ENCODE measurements around the gene CRHR1.

CRHR1 gene

GRCh38 chr17:45868276-45868675 is 84.2 kb downstream of the CRHR1 start:
- no peaks in the 10 kb centered on the region for H3K36me3 ChIP-seq (ENCODE audit: control insufficient read depth, insufficient read depth, low read length)
- H3K9me3 ChIP-seq (ENCODE audit: control insufficient read depth, low read length): no peaks in the 10 kb centered on the region
- peaks cover 11% of the 10 kb centered on the region for H3K4me1 ChIP-seq (ENCODE audit: control insufficient read depth, insufficient read depth, low read length, poor library complexity, severe bottlenecking)
- H3K27ac ChIP-seq (ENCODE audit: low read depth, low read length, severe bottlenecking): no peak overlapping the region
- H3K4me3 ChIP-seq (ENCODE audit: extremely low read depth, insufficient read depth, low read length, poor library complexity, severe bottlenecking): no peak overlapping the region
- 28 to 71% methylated on average over 3 to 4 of the region's 5 CpGs for WGBS, 2 experiments (ENCODE audit: insufficient coverage in 2 of 2)

DNA sequence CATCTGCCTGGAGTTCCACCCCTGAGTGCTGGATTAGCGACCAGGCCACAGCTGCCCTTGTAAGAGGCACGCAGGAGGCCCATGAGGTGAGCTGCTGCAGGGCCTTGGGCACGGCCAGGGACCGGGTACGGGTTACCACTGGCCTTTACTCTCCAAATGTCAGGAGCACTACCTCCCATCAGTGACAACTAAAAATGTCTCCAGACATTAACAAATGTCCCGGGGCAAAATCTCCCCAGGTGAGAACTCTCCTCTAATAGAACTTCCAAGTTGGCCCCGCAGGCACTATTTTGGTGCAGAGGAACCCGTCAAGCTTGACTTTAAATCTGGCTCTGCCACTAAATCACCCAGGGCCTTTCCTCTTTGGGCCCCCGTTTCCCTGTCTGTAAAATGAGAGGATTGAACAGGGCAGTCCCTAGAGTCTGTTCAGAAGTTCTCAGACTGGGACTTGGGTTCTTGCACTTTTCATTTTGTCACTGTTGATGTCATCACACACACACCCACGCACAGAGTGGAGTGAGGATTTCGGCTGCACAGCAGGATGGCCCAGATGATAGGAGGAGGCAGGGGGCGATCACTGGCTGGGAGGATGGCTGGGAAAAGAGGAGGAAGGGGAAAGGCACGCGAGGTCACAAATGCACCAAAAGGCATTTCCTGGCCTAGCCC is 85.7 kb downstream of the CRHR1 start:
- Histone ChIP-seq H3K27ac (ENCODE audit: low read depth, low read length, severe bottlenecking) (no peak overlapping the region), H3K36me3 (ENCODE audit: control insufficient read depth, insufficient read depth, low read length) (no peaks in the 10 kb centered on the region)
- WGBS, 2 experiments (ENCODE audit: insufficient coverage in 2 of 2): 73 to 77% methylated on average over 6 to 10 of the region's 14 CpGs

GRCh38 chr17:45870342-45870974 is 86.3 kb downstream of the CRHR1 start:
- 88 to 95% methylated on average over 1 to 2 of the region's 4 CpGs for WGBS, 2 experiments (ENCODE audit: insufficient coverage in 2 of 2)
- H3K36me3 ChIP-seq (ENCODE audit: control insufficient read depth, insufficient read depth, low read length): no peaks in the 10 kb centered on the region
- H3K27ac ChIP-seq (ENCODE audit: low read depth, low read length, severe bottlenecking): no peak overlapping the region

More for the DNA sequence above, 85.7 kb downstream of the CRHR1 start:
- H3K9me3 ChIP-seq (ENCODE audit: control insufficient read depth, low read length): no peaks in the 10 kb centered on the region
- H3K4me1 ChIP-seq (ENCODE audit: control insufficient read depth, insufficient read depth, low read length, poor library complexity, severe bottlenecking): peaks cover 13% of the 10 kb centered on the region
- H3K4me3 ChIP-seq (ENCODE audit: extremely low read depth, insufficient read depth, low read length, poor library complexity, severe bottlenecking): no peak overlapping the region

DNA sequence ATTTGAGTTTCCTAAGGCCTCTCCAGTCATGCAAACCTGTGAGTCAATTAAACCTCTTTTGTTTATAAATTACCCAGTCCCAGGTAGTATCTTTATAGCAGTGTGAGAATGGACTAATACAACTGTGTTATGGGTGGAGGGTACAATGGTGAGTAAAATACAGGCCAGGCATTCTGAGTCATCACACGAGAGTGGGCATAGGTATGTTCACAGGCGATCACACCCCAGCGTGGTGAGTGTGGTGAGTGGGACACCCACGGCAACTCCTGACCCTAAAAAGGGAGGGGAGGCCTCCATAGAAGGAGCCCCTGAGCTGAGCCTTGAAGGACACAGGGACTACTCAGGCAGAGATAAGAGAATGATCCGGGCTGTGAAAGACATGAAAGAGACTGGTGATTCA is 87.6 kb downstream of the CRHR1 start:
- H3K4me3 ChIP-seq (ENCODE audit: extremely low read depth, insufficient read depth, low read length, poor library complexity, severe bottlenecking): no peak overlapping the region
- no peaks in the 10 kb centered on the region for H3K36me3 ChIP-seq (ENCODE audit: control insufficient read depth, insufficient read depth, low read length)
- 90 to 94% methylated on average over 4 to 5 of the region's 5 CpGs for WGBS, 2 experiments (ENCODE audit: insufficient coverage in 2 of 2)
- H3K27ac ChIP-seq (ENCODE audit: low read depth, low read length, severe bottlenecking): no peak overlapping the region
- H3K4me1 ChIP-seq (ENCODE audit: control insufficient read depth, insufficient read depth, low read length, poor library complexity, severe bottlenecking): peaks cover 13% of the 10 kb centered on the region
- H3K9me3 ChIP-seq (ENCODE audit: control insufficient read depth, low read length): no peaks in the 10 kb centered on the region

More at GRCh38 chr17:45870342-45870974, 86.3 kb downstream of the CRHR1 start:
- Histone ChIP-seq H3K9me3 (ENCODE audit: control insufficient read depth, low read length) (no peaks in the 10 kb centered on the region), H3K4me3 (ENCODE audit: extremely low read depth, insufficient read depth, low read length, poor library complexity, severe bottlenecking) (no peak overlapping the region), H3K4me1 (ENCODE audit: control insufficient read depth, insufficient read depth, low read length, poor library complexity, severe bottlenecking) (peaks cover 13% of the 10 kb centered on the region)

DNA sequence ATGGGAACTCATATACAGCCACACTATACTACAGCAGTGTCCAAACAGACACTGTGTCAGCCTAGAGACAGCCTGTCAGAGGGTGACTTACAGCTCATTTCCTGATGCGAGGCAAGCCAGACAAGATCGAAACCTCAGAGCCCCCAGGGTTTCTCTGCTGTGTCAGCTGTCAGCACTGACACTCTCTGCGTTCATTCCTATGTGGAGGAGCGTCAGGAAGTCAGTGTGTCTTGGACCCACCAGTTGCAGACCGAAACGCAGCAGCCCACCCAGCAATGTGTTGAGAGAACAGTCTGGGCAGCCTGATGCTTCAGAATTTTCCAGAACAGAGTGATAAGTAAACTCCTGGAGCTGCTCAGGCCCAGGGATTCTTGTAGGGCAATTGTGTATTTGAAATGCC is 89.6 kb downstream of the CRHR1 start:
- Histone ChIP-seq H3K36me3 (ENCODE audit: control insufficient read depth, insufficient read depth, low read length) (no peaks in the 10 kb centered on the region), H3K4me3 (ENCODE audit: extremely low read depth, insufficient read depth, low read length, poor library complexity, severe bottlenecking) (no peak overlapping the region), H3K9me3 (ENCODE audit: control insufficient read depth, low read length) (no peaks in the 10 kb centered on the region), H3K27ac (ENCODE audit: low read depth, low read length, severe bottlenecking) (peak overlapping the region; percentile 18), H3K4me1 (ENCODE audit: control insufficient read depth, insufficient read depth, low read length, poor library complexity, severe bottlenecking) (peaks cover 13% of the 10 kb centered on the region)
- WGBS, 2 experiments (ENCODE audit: insufficient coverage in 2 of 2): 65 to 67% methylated on average over 6 of the region's 6 CpGs

DNA sequence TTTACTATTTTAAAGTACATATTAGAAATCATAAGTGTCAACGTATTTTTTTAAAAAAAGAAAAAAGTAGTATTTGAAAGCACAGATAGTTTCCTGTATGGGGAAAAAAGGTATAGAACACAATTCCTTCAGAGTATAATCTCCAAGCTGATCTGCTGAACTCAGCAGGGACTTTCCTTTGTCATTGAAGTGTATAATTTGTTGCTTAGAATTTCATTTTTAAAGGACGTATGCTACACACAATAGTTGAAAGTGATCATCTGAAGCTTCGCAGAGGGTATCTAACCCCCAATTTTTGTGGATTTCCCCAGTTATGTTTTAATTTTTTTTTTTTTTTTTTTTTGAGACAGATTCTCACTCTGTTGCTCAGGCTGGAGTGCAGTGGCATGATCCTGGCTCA is 90.0 kb downstream of the CRHR1 start:
- Histone ChIP-seq H3K27ac (ENCODE audit: low read depth, low read length, severe bottlenecking) (no peak overlapping the region), H3K9me3 (ENCODE audit: control insufficient read depth, low read length) (no peaks in the 10 kb centered on the region), H3K4me1 (ENCODE audit: control insufficient read depth, insufficient read depth, low read length, poor library complexity, severe bottlenecking) (peaks cover 13% of the 10 kb centered on the region), H3K36me3 (ENCODE audit: control insufficient read depth, insufficient read depth, low read length) (no peaks in the 10 kb centered on the region), H3K4me3 (ENCODE audit: extremely low read depth, insufficient read depth, low read length, poor library complexity, severe bottlenecking) (no peak overlapping the region)
- WGBS, 2 experiments (ENCODE audit: insufficient coverage in 2 of 2): 83% methylated on average over 2 of the region's 3 CpGs; no CpG with 5 or more reads in 1 of the 2 experiments

DNA sequence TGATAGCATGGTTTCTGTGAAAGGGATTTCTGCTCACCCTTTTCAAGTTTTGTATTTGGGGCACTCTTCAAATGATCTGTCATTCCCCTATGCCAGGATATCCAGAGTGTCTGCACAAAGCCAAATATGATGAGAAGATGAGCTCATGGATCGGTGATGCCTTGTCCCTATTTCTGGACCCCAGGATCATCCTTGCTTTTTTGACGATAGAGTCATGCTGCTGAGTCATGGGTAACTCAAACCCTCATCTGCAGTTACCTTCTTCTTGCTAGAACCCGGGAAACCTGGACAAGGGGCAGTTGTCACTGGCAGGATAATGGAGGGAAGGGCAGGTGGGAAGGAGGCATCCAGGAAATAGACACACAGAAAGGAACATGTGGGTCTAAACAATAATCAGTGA is 92.4 kb downstream of the CRHR1 start:
- Histone ChIP-seq H3K27ac (ENCODE audit: low read depth, low read length, severe bottlenecking) (no peak overlapping the region), H3K36me3 (ENCODE audit: control insufficient read depth, insufficient read depth, low read length) (no peaks in the 10 kb centered on the region), H3K4me1 (ENCODE audit: control insufficient read depth, insufficient read depth, low read length, poor library complexity, severe bottlenecking) (peaks cover 4% of the 10 kb centered on the region), H3K9me3 (ENCODE audit: control insufficient read depth, low read length) (no peaks in the 10 kb centered on the region), H3K4me3 (ENCODE audit: extremely low read depth, insufficient read depth, low read length, poor library complexity, severe bottlenecking) (no peak overlapping the region)
- 80 to 96% methylated on average over 2 to 3 of the region's 3 CpGs for WGBS, 2 experiments (ENCODE audit: insufficient coverage in 2 of 2)

GRCh38 chr17:45877467-45877866 is 93.3 kb downstream of the CRHR1 start:
- Histone ChIP-seq H3K27ac (ENCODE audit: low read depth, low read length, severe bottlenecking) (no peak overlapping the region), H3K9me3 (ENCODE audit: control insufficient read depth, low read length) (no peaks in the 10 kb centered on the region), H3K36me3 (ENCODE audit: control insufficient read depth, insufficient read depth, low read length) (no peaks in the 10 kb centered on the region), H3K4me1 (ENCODE audit: control insufficient read depth, insufficient read depth, low read length, poor library complexity, severe bottlenecking) (peaks cover 4% of the 10 kb centered on the region), H3K4me3 (ENCODE audit: extremely low read depth, insufficient read depth, low read length, poor library complexity, severe bottlenecking) (no peak overlapping the region)
- WGBS, 2 experiments (ENCODE audit: insufficient coverage in 2 of 2): no CpG with 5 or more reads among the region's 1 CpG

DNA sequence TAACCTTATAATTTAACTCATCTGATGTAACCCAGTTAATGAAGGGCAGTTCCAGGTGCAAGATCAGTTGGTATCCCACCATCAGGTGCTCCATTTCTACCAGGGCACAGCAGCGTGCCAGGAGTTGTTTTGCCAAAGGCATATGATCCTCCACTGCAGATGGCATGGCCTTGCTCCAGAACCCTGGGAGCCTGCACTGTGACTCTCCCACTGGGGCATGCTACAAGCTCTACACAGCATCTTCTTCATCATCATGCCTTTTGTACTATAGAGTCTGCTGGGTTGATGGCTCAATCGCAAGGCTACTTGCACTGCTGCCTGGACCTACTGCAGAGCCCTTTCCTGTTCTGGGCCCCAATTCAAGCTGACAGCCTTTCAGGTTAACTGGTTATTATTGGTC is 98.9 kb downstream of the CRHR1 start:
- Histone ChIP-seq H3K4me1 (ENCODE audit: control insufficient read depth, insufficient read depth, low read length, poor library complexity, severe bottlenecking) (no peaks in the 10 kb centered on the region), H3K9me3 (ENCODE audit: control insufficient read depth, low read length) (no peaks in the 10 kb centered on the region), H3K27ac (ENCODE audit: low read depth, low read length, severe bottlenecking) (no peak overlapping the region), H3K4me3 (ENCODE audit: extremely low read depth, insufficient read depth, low read length, poor library complexity, severe bottlenecking) (no peak overlapping the region), H3K36me3 (ENCODE audit: control insufficient read depth, insufficient read depth, low read length) (no peaks in the 10 kb centered on the region)
- WGBS, 2 experiments (ENCODE audit: insufficient coverage in 2 of 2): 100% methylated on average over 2 of the region's 2 CpGs
